NCI-H510A treated with DMSO at 0.1 percent for 48 hours (cell line): Measurements from ENCODE around the gene CHST15.

Experiments
- DNase-seq: peaks from one replicate; lab custom pipeline; 2025; lab: John Stamatoyannopoulos, UW

The CHST15 gene

DNA sequence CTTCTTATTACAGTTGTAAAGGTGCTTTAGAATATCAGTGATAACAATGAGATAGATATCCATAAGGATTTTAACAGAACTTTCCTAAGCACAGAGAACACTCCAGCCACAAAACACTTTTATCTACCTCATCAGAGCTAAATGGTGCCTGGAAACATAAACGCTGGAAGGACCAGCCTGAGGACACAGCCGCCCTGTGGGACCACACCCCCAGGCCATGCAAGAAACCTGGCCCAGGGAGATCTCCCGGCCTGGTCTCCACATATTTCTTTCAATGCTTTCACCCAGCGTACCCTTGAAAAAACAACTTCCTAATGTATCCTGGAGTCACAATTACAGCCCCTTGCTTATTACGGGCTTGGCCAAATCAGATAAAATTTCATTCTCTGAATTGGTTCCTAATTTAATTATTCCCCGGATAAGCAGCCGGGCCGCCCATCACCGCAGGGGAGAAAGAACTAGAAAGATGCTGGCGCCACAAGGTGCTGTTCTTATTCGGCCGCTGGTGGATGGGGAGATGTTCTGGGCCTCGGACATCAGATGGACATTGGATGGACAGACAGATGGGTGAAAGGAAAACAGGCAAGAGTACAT, 11.8 kb downstream of the CHST15 start:
- DNase-seq, result no peak

DNA sequence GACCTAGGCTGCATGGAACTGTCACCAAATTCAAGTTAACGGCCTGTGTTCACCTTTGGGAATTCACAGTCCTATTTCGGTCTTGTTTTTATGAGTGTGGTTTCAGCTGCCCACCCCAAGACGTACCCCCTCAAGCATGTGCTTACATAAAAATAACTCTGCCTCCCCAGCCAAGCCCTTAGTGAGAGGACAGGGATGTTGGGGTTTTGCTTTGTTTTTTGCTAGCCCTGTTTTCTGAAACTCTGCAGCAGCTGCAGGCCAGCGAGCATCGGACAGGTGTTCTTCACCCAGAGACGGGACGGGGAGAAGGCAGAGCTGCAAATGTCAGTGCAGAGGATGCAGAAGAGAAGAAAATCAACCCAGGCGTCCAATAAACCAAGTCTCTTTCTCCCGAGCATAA, 13.5 kb downstream of the CHST15 start:
- DNase-seq, result no peak

DNA sequence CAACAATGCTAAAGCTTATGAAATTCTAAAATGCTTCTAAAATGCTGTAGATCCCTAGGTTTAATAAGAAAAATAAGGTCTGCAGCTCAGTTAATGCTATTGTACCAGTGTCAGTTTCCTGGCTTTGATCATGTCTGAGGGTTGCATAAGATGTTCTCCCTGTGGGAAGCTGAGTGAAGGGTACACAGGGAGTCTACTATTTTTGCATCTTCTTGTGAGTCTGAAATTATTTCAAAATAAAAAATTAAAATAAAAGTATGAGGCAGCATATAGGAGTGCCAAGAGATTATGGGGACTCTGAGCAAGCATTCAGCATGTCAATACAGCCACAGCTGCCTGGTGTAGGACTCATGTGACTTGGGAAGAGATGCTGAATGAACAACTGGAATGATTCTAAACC, 14.7 kb downstream of the CHST15 start:
- no peak for DNase-seq

DNA sequence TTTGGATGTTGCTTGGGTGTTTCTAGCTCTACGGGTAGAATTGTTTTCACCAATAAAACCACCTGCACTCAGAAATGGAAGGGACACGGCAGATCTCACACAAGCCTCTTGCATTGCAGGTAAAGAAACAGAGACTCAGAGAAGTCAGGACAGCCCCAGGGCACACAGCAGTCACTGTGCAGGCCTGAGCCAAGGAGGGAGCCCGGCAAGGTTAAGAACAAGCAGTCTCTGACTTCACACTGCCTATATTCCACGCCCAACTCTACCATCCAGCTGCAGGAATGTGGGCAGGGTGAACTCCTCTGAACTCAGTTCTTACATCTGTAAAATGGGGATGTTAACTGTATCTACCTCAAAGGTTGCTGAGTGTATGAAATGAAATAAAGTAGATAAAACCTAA, 15.4 kb downstream of the CHST15 start:
- no peak for DNase-seq

DNA sequence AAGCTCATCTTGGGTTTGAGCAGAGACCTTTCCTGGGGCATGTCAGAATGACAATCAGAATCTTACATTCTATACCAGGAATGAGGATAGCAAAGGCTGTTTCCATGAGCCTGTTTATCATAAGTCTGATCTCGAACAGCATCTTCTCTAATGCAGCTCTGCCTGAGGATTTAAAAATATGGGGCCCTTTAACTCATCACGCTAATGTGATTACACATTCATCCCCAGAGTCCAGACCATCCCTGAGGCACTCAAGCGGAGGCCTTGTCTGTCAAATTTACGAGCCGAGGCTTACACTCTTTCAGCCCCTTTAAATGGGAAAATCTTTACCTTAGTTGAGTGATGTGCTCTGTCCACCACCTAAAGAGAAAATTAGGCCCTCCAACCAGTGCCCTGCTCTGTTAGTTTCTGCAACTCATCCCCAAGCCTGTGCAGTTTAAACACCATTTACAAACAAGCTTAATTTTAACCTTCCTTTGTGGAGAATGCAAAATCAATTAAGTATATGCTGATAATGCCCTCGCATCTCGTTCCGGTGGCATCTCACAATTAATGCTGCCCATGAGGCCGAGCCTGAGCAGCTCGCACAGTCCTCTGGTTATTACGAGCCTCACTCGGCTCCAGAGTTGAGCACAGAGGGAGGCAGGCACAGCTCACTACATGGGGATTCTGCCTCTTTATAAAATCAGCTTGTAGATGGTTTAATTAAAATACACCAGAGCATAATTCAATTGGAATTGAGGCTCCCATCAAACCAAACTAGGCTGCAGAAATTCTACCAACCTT, 16.0 kb downstream of the CHST15 start:
- DNase-seq, result no peak

DNA sequence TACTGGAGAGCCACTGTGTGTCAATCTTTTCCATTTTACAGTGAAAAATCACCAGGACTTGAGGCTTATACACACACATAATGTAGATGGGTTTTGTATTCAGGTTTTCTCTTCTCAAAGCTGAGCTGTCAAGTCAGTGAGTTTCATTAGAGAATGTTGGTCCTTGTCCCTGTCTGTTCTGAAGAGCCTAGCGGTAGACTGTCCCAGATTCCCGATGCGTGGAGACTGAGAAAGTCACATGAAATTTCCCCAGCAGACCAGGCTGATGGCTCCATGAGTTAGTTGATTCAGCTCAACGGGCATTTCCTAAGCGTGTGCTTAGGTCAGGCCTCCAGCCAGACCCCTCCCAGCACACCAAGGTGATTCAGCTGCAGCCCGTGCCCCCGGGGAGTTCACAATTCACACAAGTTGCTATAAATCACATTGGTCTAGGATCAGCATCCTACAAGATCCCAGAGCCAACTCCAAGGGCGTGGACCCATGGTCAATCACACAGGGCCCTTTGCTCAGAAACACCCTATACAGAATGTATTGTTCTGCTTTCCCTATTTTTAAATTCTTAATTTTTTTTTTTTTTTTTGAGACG, 17.2 kb downstream of the CHST15 start:
- no peak for DNase-seq

DNA sequence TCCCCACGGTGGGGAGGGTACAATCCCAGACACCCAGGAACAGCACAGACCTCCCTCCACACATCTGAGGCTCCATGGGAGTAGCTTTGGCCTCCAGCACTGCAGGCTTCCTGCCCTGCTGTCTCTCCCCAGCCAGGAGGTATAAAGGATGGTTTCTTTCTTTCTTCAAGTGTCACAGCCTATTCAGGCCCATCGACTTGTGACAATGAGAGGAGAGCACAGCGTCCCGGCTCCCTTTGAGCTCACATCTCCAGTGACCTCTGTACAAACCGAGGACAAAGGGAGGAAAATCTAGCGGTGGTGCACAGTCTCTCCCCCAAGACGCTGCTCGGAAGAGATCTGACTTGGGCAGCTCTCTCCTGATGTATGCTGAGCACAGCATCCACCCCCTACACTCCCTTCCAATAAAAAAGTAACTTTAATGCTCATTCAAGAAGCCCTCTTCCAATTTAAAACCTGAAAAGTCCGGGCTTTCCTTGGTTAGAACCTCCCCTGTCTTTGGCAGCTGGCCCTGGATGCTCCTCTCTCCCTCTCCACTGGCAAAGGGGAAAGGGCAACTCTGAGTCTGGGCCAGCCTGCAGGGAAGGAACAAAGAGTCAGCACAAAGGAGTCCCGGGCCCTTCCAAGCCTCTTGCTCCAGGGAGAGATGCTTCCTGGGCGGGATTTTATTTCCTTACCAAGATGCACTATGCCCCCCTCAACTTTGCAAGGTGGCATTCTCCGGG, 18.0 kb downstream of the CHST15 start:
- no peak for DNase-seq

DNA sequence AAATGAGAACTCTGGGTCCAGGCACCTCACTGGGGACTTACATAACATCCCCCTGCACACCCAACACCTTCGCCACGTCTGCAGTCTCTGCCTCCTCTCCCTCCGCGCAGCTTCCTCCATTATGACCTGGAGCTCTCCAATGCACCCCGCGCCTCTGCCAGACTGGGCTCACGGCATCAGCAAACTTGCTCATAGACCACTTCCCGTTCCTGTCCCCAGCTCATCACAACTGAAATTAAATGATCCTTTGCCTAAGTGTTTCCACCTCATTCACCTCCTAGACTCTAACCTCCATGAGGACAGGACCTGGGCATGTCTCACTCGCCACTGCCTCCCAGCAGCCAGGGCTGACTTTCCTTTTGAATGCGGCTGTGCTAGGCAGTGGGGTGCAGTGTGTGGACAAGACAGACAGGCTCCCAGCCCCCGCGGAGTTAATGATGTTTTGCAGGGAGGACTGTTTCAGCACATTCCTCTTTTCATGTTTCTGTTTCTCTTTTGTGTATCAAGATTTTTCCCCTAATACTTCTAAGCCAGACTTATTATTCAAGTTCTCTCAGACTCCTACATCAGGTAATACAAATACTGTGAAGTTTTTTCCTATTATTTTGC, 18.8 kb downstream of the CHST15 start:
- DNase-seq, result no peak

DNA sequence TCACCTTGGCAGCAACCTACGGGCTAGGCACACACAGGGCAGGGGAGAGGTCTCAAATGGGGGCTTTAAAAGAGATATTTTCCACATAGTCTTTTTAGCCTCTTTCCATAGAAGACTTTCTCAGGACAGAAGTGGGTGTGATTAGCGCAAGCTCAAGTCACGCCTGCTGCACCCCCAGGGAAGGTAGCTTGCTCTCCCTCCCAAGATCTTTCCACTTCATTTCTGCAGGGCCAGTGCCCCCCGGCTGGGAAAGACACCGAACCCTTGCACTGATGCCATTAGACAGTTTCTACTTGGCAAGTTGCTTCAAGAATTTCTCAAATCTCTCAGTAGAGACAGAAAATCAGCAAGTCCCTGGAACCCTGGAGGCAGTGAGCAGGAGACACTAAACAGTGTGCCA, 19.4 kb downstream of the CHST15 start:
- no peak for DNase-seq

DNA sequence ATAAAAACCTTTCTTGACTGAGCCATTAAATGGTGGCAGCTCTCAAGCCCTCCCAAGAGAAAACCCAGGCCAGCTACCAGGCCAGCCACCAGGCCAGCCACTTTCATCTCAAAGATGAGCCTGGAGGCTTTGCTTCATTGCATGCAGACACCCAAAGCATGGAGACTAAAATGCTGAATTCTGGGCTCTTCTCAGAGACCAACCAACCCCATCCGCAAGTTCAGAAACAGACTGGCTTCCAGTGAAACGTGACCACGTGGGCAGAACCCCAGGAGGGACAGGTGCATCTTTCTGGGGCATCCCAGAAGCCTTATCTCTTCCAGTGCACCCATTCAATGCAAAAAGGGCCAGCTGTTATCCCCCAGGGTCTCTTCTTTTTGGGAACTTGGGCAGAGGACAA, 20.9 kb downstream of the CHST15 start:
- no peak for DNase-seq

DNA sequence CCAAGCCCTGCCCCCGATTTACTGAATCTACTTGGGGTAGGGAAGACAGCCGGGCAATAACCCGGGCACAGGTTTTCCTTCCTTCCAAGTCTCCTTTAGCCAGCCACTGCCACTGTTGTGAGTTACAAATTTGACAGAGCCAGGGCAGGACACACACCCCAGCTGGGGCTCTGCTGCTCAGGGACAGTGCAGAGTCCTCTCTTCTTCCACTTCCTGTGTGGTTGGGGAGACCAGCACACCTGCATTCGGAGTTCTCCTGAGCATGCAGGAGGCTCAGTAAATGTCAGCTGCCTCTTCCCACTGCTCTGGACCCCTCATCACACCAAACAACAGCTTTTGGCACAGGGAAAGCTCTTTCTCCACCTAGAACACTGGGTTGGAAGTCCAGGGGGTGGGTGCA, 21.3 kb downstream of the CHST15 start:
- no peak for DNase-seq

DNA sequence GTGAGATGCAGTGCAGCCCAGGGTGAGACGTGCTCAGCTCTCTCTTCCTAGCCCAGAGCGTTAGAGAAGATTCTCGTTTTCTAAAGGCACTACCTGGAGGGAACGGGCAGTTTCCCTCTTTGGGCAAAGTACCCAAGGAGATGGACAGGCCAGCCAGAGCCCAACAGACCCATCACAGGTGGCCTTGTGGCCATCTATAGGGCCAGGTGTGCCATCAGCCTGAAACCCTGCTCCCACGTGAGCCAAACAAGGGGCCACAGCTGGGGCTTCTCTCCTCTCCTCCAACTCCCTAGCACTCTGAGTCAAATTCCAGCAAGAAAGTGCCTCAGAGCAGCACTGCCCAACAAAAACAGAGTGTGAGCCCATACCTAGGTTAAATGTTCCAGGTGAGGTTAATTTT, 22.3 kb downstream of the CHST15 start:
- no peak for DNase-seq

DNA sequence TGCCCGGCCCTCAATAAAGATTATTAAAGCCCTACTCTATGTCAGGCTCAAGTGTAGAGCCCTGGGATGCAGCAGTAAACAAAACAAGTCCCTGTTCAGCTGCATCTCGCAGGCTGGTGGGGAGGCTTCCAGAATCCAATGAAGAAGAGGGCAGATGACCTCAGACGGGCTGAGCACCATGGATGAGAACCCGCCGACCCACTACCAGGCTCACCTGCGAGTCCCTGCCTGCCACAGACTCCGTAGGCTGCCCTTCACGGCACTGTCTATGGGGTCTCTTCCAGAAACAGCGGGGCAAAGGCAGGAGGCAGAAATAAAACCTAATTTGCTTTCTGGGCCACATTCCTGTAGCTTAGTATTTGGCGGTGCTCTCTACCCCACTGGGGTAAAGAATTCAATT, 22.7 kb downstream of the CHST15 start:
- no peak for DNase-seq

DNA sequence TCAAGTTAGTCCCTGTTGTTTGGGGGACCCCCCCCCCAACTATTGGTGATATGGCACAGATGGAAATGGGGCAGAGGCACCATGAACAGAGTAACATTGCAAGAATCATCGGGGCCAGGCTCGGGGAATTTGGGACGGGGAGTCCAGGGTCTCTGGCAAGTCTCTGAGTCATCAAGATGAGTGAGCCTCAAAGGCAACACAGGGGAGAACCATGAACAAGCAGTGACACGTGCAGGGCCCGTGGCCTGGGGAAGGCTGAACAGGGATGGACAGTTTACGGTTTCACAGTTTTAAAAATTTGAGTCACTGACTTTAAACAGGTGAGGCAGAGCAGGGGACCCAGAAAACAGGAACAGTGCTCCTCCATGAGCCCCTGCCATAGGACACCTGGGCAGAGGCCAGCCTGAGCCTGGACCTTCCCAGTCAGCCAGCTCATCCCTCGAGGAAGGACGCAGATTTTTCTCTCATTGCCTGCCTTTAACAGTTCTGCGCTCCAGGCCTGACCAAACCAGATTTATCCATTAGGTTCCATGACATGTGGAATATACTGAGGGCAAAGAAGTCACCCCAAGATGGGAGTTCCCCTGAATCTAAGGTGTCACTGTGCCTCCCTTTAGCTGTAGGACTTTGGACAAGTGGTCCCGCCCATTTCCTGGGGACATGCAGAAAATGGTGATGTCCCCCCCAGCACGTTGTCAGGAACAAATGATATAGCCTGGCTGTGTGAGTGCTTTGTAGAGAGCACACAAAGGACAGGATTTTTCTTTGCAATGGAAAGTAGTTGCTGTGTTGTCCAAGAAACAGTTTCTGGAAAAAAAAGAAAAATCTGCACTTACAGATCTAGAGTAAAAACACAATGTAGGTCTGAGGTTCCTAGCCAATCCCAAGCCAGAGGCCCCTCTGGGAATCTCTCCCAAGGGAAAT, 23.8 kb downstream of the CHST15 start:
- DNase-seq, result no peak

DNA sequence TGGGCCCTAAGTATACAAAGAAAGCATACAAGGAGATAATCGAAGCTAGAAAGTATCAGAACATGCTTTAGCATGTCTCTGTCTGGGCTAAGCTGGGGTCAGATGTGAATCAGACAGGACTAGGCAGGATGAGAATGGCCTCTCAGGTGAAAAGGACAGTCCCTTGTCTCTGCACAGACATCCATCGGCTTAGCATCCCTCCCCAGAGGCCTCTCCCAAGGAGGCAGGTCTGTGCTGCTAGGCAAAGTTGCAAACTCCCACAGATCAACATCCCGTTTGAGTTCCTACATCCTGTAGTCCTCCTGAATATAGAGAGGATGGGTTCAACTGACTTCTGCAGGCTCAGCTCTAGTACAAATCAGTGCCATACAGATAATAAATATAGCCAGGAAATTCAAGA, 24.5 kb downstream of the CHST15 start:
- no peak for DNase-seq

DNA sequence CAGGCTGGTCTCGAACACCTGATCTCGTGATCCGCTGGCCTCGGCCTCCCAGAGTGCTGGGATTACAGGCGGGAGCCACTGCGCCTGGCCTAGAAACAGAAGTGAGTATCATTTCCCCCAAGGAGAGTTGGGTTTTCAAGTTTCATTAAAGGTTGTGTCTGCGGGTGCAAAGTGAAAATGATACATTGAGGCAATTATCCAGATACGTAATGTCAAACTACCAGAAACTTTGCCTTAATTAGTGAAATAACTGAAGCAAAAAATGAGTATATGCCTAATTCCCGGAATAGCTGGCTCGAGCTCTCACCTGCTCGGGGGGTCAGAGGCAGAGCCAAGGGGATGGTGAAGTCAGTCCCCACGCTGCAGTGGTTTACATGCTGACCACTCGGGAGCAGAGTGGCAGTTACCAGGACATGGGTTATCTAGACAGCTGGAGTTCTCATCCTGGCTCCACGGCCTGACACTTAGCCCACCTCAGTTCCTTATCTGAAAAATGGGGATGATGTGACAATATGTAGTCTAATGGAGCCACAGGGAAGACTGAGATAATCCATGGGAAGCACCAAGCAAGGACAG, 25.5 kb downstream of the CHST15 start:
- DNase-seq, result no peak

DNA sequence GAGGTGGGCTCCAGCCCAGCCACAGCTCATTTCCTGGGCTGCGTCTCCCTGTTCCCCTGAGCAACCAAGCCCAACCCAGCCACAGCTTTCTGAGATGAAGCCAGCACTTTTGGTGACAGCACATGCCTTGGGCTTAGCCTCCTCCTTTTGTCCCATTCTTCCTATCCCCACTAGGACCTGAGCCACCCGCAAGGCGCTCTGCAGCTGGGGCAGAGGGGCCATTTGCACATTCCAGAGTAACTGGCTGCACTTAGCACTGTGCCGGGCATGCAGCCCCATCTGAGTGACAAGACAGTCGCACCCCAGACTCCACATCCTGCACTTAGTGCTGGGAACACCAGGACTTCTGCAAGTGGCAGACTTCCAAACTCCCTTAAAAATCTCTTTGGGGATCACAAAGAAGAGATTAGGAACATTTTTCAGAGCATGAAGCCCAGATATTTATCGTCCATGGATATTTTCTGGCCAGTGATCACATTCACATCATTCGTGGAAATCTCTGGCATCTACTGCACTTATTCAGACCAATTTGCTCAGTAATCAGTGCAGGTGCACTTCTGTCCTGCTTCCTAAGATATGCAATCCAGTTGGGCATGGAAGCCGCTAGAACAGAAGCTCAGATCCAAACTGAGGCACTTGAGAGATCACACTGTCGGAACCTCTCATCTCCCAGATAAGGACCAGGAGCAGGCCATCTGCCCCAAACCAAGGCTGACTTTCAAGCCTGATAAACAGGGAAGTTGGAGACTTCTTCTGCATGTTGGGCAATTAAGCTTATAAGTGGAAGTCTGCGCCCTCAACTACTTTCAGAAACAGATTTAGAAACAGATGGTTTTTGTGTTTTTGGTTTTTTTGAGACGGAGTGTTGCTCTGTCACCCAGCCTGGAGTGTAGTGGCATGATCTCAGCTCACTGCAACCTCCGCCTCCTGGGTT, 26.4 kb downstream of the CHST15 start:
- DNase-seq, result no peak

DNA sequence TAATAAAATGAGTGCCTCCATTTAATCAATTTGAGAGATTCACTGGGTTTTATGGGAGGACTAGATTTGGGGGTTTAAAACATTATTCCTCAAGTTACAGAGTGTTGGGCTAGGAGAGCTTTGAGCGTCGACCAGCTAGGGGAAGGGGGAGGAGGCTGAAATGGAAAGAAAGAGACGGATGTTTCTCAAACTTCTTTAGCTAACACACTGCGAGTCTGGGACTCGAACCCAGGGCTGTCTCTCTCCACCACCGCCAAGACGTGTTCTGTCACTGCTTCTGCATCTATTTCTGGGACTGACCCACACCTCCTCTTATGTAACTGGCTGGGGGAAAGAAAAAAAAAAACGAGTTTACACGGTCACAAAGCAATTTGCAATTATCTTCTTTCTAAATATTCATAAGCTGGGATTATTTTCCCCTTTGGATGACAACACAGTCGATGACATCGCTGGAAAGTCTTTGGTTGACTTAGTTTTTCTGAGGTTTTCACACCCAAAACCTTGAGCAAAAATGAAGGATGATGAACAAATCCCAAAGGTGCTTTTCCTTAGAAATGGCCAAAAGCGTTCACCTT, 27.2 kb downstream of the CHST15 start:
- no peak for DNase-seq

DNA sequence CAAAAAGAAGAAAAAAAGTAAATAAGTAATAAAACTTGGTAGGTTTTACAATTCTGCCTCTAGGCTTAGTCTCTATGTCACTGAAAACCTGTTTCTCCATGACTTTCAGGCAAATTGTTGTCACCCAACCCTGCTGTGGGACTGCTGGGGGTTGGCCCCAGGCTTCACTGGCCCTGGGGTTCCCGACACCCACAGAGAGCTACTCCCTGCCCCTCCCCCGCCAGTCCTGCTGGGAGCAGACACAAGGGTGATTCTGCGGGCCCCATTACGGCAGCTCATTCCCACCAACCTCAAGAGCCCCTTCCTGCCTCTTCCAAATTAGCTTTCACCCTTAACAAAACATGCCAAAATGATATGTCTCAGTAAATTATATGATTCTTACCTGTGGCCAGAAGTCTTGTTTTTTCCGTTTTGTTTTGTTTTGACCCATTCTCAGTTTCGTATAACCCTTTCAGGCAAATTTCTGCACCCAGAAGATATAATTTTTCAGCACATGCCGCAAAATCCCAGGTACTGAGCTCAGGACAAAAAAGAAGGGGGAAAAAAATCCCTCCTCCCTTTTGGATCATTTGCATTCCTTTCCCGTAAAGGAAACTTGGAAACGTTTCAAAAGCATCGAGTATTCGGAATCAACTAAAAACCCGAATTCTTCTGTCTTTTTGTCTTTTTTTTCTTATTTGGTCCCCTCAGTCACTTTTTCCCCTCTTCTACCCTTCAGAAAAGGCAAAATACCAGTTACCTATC, 27.8 kb downstream of the CHST15 start:
- DNase-seq, result no peak
